Inferior parietal cortex (tissue), 1 donor: Measurements from ENCODE around the gene PON2.
"Not testable (repeated sequence)": the region's sequence is repeated elsewhere in the genome, so short reads cannot be mapped to it uniquely, and the experiment has no call there.

ENCODE experiments used
- DNase-seq: peaks from one replicate; pipeline ENCODE4 v3.0.0-alpha.2; 2016; ENCODE audit errors: extremely low spot score

Gene PON2

DNA sequence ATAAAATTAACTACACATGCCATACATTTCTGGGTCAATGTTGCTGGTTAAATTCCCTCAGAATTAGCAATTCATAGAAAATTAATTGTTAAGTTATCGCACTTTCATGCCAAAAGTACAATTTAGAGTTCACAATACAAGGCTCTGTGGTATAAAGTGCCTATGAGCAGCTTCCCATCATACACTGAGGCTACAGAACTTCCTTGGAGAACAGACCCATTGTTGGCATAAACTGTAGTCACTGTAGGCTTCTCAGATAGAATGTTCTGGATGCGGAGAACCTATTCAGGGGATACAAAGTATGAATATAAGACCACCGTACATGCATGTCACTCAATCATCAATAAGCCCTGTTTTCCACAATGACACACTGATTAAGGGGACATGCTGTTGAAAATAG, 29.6 kb downstream of the PON2 start:
- no peak for DNase-seq

DNA sequence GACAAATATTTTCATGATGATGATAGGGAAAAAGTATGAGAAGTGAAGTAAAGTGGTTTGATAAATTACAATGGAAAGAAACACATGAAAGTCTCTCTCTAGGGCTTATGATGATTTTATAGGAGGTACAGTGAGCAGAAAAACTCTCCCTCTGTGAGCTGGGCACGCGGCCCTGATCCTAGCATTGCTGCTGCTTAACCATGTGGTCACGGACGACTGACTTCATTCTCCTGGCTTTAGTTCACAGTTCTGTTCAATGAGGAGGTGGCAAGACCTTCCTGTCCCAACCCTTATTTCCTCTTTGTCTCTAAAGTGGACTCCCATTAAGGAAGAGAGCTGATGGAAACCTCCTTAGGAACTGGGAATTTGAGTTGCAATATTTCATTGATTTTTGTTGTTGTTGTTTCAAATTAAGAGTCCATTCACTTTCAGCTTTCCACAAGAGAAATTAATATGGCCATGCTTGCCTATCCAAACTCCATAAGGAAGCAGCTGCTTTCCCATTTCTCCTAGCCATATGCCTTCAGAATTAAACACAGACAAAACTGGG, 30.4 kb downstream of the PON2 start:
- DNase-seq: no peak

DNA sequence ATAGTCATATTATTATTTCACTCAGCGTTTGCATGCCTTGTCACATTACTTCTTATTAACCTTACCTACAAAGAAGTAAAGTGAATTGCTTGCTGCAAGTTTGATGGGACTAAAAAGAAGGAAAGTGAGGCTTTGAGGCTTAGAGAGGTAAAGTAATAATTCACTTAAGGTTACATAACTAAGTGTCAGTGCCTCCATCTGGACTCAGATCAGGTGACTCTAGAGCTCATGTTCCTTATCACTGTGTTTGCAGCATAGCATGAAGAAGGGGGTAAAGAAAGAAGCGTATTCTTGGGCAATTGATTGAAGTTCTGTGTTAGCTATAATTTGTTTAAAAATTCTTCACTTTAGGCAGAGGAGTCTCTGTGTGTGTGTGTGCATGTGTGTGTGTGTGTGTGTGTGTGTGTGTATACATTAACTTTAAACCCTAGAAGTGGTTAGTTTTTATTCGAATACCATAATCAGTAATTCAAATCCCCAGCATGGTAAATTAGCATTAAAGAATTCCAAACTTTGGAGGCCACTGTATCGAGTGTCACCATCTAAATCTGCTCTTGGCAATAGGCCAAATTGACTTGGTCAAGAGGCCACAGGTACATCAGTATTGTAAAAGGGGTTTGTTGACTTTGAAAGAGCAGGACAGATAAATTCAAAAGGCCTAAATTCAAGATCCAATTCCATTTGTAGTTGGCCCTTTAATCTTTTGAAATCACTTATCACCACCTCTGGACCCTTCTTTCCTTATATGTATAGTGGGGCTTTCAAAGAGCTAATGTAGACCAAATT, 36.5 kb downstream of the PON2 start:
- no peak for DNase-seq

DNA sequence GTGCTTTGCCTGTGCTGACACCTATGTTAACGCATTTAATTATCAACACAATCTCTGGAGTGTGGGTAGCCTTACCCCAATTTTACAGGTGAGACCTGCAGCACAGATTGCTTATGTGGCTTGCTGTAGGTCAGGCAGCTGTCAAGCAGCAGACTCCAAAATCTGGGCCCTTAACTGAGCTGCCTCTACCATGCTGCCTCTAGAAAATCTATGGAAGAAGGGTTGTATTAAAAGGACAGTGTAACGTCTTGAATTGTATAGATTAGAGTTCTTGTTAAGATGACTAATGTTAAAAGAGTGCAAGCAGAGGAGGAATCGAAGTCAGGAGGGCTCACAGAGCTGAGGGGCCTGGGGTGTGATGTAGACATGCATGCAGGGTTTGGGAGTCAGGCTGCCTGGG, 37.4 kb downstream of the PON2 start:
- DNase-seq: no peak

DNA sequence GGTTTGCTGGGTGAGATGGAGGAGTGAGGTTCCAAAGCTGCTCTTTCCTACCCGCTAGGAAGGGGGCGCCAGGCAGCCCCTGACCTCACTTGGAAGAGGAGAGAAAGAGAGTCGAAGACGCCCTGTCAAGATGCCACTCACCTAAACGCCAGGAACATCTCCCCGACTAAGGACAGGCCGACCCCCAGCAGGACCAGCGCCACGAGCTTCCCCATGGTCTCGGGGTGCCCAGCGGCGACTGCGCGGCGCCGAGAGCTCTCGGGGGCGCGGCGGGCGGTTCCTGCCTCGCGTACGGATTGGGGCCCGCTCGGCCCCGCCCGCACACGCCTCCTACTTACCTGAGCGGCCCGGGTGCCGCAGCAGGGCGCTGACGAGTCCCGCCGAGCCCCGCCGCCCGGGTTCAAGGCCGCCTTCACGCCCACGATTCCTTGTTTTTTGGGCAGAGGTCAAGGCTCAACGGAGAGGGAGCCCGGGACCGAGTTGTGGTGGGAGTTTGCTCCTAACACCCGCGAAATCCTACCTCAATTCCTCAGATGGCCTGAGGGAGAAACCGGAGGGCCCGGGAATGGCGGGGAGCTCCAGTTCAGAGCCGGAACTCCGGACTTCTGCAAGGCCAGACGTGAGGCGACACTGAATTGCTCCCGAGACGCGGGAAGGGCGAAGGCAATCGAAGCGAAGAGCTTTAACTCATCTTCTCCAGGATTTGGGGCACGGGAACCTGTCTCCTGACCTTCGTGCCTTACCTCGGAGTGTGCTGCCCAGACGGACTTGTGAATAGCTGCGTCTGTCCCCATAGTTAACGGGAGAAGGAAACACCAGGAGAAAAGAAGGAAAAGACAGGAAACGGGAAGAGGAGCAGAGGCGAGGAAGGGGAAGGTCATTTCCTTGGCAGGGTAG, 38.4 kb downstream of the PON2 start, which contains the start of gene PON3:
PON3 (minus strand) TSS at position 240 of the 897 bp plus-strand sequence; CDS start at position 215, 25 bp downstream.
- DNase-seq: no peak

DNA sequence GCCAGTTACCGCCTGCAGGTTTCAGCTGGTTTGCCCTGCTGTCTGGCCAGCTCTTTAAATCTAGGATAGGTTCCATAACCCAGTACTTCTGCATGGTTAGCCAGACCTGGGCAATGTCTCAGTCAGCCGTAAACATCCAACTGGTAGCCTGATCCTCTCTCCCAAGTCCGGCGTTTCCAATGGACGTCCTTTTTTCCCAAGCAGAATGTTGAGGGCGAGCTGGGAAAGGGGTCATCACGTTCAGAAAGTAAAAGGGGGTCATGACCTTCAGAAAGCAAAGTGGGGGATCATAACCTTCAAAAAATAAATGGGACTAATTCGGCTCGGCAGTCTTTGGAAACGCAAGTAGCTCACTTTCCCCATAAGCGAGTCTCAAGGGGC, 39.1 kb downstream of the PON2 start:
- no peak for DNase-seq

DNA sequence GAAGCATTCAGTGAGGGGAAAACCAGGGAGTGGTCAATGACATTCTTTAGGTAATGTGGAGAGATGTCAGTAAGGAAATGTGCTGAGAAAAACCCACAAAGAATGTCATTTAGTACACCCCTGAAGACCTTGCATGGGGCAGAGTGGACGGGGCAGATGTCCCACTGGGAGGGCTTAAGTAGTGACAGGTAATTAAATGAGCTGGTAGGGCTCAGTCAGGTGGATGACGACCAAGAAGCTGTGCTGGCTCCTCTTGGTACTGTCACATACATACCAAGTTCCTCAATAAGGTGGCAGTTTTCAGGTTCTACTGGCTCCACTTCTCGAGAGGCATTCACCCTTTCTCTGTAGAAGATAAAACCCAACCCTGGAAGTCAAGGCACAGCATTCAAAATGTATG, 40.5 kb downstream of the PON2 start:
- DNase-seq: no peak

DNA sequence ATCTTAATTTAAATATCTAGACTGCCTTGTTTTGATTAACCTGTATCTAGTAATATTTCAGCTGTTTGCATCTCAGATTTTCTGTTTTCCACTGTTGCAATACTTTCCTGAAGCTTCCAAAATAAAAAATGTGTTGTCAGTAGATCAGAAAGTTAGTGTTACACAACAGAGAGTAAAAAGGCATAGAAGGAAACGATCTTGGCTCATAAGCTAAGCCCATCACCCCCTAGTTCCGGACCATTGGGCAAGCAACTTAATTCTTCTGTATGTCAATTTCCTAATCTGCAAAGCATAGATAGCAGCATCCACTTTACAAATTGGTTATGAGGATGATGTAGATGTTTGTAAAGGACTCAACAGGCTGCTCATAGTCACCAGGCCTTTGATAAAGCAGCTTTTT, 43.1 kb downstream of the PON2 start:
- DNase-seq: no peak

DNA sequence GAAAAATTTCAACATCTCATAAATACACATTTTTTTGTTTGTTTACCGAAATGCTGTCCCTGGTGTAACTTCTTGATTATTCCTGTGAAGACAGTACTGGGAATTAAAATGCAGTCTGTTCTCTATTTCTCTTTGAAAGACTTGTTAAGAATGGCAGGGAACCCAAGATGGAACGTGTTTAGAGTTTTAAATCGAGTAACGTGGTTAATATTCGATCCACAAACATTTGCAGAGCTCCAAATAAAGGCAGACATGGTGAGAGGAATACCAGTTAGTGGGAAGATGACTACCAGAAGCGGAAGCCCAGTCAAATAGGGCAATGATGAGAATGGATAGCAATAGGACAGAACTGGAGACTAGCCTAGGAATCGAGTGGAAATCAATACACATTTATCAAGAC, 45.3 kb downstream of the PON2 start:
- no peak for DNase-seq

DNA sequence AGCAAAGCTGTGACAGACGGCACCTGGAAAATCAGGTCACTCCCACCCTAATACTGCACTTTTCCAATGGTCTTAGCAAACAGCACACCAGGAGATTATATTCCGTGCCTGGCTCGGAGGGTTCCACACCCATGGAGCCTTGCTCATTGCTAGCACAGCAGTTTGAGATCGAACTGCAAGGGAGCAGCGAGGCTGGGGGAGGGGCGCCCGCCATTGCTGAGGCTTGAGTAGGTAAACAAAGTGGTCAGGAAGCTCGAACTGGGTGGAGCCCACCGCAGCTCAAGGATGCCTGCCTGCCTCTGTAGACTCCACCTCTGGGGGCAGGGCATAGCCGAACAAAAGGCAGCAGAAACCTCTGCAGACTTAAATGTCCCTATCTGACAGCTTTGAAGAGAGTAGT, 55.4 kb downstream of the PON2 start:
- not testable (repeated sequence) for DNase-seq

DNA sequence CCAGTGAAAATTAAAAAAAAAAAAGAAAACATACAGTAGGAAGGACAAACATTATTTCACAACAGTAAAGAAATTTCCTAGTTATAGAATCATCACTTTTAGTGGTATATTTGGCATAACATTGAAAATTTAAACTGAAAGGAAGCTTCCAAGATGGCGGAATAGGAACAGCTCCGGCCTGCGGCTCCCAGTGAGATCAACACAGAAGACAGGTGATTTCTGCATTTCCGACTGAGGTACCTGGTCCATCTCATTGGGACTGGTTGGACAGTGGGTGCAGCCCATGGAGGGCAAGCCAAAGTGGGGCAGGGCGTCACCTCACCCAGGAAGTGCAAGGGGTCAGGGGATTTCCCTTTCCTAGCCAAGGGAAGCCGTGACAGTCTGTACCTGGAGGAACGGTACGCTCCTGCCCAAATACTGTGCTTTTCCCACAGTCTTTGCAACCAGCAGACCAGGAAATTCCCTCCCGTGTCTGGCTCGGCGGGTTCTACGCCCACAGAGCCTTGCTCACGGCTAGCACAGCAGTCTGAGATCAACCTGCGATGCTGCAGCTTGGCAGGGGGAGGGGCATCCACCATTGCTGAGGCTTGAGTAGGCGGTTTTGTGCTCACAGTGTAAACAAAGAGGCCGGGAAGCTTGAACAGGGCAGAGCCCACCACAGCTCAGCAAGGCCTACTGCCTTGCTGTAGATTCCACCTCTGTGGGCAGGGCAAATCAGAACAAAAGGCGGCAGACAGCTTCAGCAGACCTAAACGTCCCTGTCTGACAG, 58.0 kb downstream of the PON2 start:
- no peak for DNase-seq

DNA sequence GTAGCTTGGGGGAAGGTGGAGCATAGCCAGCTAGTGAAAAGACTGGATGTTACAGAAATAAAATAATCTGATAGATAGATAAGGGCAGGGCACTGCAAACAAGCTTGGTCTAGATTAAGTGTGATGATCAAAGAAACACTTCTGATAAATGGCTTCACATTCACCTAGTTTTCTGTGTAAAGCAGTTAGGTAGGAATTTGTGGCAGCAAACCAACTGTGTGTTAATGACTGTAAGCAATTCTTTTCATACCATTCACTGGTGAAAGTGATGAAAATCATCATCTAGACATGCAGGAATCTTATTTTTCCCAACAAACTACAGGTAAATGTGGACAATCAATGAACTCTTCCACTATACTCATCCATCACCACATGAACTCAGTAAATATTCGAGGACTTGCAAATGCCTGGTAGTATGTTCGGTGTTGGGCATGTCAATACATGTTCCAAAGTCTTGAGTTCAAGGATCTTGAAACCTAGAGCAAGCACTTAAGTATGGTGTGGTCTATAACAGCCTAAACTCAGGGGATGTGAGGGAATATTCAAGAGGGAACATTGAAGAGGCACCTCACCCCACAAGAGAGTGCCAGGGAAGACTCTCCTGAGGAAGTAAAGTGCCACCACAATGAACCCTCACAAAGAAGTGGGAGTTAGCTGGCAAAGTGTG, 59.1 kb downstream of the PON2 start:
- DNase-seq: no peak

DNA sequence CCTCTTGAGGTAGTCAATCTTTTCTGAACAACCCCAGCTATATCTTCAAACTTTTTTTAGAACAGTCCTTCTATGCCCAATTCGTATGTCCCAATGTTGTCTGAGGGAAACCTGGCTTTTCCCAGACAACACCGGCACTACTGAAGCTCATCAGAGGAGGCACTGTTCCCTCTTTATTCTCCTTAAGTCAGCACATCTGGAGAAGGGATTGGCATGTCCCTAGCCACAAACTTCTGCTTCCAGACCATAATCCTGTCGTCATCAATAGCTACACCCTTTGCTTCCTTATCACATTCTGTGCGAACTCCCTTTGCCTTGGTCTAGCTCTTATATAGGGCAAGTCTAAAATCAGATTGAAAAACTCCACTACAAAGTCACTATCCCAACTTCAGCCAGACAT, 61.5 kb downstream of the PON2 start:
- no peak for DNase-seq

DNA sequence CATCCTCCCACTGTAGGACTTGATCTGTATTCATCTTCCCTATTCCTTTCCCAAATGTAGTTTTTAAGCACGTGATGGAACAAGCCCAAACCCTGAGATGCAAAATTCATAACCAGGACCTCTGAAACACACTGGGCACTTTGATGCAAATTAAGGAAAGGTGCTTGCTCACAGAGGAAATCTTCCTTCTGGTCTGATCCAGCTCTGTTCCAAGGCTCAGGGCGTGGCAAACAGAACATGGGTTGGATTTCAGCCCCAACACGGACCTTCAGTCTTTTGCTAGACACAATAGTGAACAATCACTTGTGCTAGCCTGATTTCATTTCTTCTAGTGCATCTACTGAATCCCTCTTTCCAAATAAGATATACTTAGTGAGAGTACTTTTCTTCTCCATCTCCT, 66.6 kb downstream of the PON2 start:
- DNase-seq: no peak

DNA sequence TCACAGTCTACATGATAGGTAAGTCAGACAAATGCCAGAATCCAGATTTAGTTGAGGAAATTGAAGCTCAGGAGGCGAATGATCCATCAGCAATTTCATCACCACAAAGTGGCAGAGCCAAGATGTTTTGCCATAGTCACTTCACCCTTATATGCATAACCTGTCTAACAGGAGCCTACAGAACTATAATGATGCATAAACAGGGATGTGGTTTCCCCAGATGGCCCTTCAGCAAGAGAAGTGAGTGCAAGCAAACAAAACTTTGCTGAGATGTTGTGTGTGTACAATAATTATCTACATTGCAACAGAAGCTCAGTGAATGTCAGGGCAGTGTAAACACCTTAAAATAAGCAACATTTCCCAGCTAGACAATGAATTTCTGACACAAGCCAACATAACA, 67.2 kb downstream of the PON2 start:
- no peak for DNase-seq

DNA sequence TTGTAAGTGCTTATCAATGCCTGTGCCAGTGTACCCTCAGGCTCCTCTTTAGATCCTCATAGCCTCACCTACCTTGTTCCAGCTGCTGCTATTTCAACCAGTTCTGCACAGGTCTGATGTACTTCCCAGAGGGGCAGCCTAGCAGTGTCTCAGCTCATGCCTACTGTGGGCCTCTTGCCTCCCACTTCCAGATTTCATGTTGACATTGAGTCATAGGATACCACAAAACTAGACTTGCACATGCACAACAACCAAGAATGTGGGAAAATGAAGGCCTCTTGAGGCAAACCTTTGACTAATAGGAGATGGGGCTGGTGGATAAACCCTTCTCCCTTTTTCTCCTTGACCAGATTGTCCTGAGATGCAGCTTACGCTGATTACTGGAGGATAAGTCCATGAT, 69.7 kb downstream of the PON2 start:
- DNase-seq: no peak

DNA sequence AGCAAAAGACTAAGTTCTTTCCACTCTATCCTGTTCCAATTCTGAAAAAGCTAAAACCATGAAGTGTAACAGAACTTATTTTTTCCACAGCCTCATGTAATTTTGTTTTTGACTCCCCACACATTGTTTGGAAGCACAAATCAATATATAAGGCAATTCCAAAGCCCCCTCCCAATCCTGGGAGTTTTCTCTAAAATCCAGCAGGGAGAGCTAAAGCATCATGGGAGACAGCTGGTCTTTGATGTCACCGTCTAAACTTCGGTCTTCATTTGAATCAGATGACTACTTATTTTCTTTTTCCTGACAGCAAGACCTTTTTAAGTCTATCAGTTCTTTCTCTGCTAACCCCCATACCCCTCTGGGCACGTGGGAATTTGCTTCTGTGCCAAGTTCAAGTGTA, 77.2 kb downstream of the PON2 start:
- peak; percentile 14 for DNase-seq
